Transverse colon (tissue), 4 donors: ENCODE measurements around the gene RAE1. TPM values are rescaled to one million over a fixed set of nuclear protein-coding genes. Genes with fewer than 3 reads are reported as not detected.

ENCODE experiments used
- DNase-seq: peaks from one replicate; pipeline ENCODE4 v3.0.0-alpha.2; 2019
- H3K27ac ChIP-seq, 4 donors: fragments of 200-600 bp; sonication (generic); 2 replicates each; pipeline ENCODE4 v1.5.1; 2016 to 2018; ENCODE audit warnings: inconsistent platforms in 4 of 4
- H3K27me3 ChIP-seq: fragments of 200-600 bp; sonication (generic); 2 replicates; pipeline ENCODE4 v1.5.1; 2017; ENCODE audit warnings: inconsistent platforms
- H3K36me3 ChIP-seq, 4 donors: fragments of 200-600 bp; sonication (generic); 2 replicates each; pipeline ENCODE4 v1.5.1; 2017 to 2019; ENCODE audit warnings: inconsistent platforms in 4 of 4
- H3K4me1 ChIP-seq, 4 donors: fragments of 200-600 bp; sonication (generic); 2 replicates each; pipeline ENCODE4 v1.5.1; 2017 to 2020; ENCODE audit warnings: inconsistent platforms in 4 of 4
- H3K4me3 ChIP-seq, 4 donors: fragments of 200-600 bp; sonication (generic); 1 replicate in 1 of 4; 2 replicates in 3 of 4; pipeline versions ENCODE4 v1.5.1 to v1.6.1; 2017 to 2019; ENCODE audit warnings: inconsistent platforms in 4 of 4
- H3K9me3 ChIP-seq, 2 donors: fragments of 200-600 bp; sonication (generic); 2 replicates each; pipeline ENCODE4 v1.5.1; 2017 to 2019; ENCODE audit warnings: inconsistent platforms in 2 of 2
- EP300 ChIP-seq: sonication (generic); formaldehyde crosslinking; IDR thresholded peaks from one replicate; pipeline ENCODE4 v1.6.1; 2017; ENCODE audit warnings: antibody characterized with exemption, low read depth
- POLR2A ChIP-seq: fragments of 450-650 bp; IDR thresholded peaks from one replicate; pipeline ENCODE4 v1.6.1; 2016; ENCODE audit warnings: antibody characterized with exemption, mild to moderate bottlenecking, moderate library complexity
- POLR2AphosphoS5 ChIP-seq, 3 donors: sonication (generic); formaldehyde crosslinking; IDR thresholded peaks; one replicate each; pipeline ENCODE4 v1.6.1; 2016; ENCODE audit warnings: antibody characterized with exemption in 3 of 3
- WGBS, 2 donors: methylation state at CpG; one replicate each; pipeline ENCODE4 v1.1.5; 2018; ENCODE audit warnings: low coverage in 1 of 2; 5-methylcytosine and 5-hydroxymethylcytosine counted together
- in situ Hi-C, 4 donors: fragments of 200-750 bp; cut with MboI; loops; one replicate each; pipeline versions ENCODE4 v1.15.0 to v1.15.1; 2017; ENCODE audit warnings: low sequenced_read_pairs in 3 of 4, low pct_ligation_motif_present in 1 of 4, low pct_unique_long_range_greater_than_20kb in 1 of 4
- intact Hi-C: fragments of 100-400 bp; cut with DNase I; formaldehyde crosslinking; loops from one replicate; pipeline ENCODE4 v1.15.1; 2023; ENCODE audit warnings: low total_unique reads
- total RNA-seq, 4 donors: library from RNA; depleted of rRNA; stranded (reverse); fragments of >200 nt; gene quantifications; one replicate each; pipeline ENCODE4 v1.1.0, GENCODE V29; 2016
- TF ChIP-seq, protein P1 (sequence below), 5 experiments: fragments of 200-600 bp in 3 of 5; fragments of 450-650 bp in 2 of 5; sonication (generic) in 3 of 5; IDR thresholded peaks; 1 replicate in 2 of 5; 2 replicates in 3 of 5; pipeline ENCODE4 v1.5.1; 2016 to 2017; ENCODE audit warnings: antibody characterized with exemption in 5 of 5, inconsistent platforms in 3 of 5, mild to moderate bottlenecking in 2 of 5, moderate library complexity in 1 of 5

Gene RAE1
- total RNA-seq, 4 donors from 2014 or later, result 5.6 to 29.9 (median 15.2) TPM

DNA sequence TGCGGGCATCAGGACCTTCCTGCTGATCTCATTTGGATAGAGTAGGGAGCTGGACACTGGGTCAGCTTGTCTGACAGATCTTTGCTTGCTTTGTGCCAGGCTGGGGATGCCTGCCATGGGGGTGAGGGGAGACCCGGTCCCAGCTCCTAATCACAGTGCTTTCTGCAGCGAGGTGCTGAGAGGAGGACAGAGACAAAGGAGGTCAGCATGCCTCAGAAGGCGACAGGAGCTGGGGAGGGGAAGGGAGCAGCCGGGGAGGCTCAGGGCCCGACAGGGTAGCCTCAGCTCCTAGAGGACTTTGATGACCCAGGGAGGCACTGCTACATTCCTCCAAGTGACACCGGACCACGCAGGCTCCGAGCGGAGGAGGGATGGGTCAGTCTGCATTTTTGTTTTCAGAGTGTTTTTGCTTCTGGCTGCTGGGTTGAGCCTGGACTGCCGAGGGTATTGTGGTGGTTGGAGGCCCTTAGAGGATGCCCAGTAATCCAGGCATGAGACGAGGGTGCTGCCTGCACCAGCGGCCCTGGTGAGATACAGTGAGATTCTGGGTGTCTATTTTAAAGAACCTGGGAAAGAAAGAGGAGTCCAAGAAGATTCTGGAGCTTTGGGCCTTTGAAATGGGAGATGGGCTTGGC is 48.0 kb downstream of the RAE1 start:
- Histone ChIP-seq H3K27me3 (no peaks in the 10 kb centered on the region), H3K9me3 (no peaks in the 10 kb centered on the region), H3K4me3 (peak overlapping the region in 1 of 4 donors; percentile 17), H3K4me1 (peaks cover 30 to 90% (median 54%) of the 10 kb centered on the region in 4 donors), H3K36me3 (peaks cover 0 to 8% (median 0%) of the 10 kb centered on the region in 4 donors), H3K27ac (peak overlapping the region; percentile 92 to 95 (median 93))
- no peak for DNase-seq
- WGBS, 2 donors, result 52% methylated on average over 13 of the region's 13 CpGs; no CpG with 5 or more reads in 1 of the 2 donors
- no peak for TF ChIP-seq EP300
- TF ChIP-seq POLR2A, result no peak
- TF ChIP-seq, protein P1, sequence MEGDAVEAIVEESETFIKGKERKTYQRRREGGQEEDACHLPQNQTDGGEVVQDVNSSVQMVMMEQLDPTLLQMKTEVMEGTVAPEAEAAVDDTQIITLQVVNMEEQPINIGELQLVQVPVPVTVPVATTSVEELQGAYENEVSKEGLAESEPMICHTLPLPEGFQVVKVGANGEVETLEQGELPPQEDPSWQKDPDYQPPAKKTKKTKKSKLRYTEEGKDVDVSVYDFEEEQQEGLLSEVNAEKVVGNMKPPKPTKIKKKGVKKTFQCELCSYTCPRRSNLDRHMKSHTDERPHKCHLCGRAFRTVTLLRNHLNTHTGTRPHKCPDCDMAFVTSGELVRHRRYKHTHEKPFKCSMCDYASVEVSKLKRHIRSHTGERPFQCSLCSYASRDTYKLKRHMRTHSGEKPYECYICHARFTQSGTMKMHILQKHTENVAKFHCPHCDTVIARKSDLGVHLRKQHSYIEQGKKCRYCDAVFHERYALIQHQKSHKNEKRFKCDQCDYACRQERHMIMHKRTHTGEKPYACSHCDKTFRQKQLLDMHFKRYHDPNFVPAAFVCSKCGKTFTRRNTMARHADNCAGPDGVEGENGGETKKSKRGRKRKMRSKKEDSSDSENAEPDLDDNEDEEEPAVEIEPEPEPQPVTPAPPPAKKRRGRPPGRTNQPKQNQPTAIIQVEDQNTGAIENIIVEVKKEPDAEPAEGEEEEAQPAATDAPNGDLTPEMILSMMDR (IDR thresholded peaks at IDR 0.05), result no peak
- TF ChIP-seq POLR2AphosphoS5 (IDR thresholded peaks at IDR 0.05), result no peak
- in situ Hi-C loops (loop anchor here in 2 of 4 donors (25.0 kb wide), 3 partner anchors 188 to 813 kb away; partner anchors contain the start of gene ZBP1 (in 1 of the 2)), intact Hi-C loops (loop anchor here (5.0 kb wide), 2 partner anchors 43 to 83 kb away; no protein-coding TSS in a partner anchor)

DNA sequence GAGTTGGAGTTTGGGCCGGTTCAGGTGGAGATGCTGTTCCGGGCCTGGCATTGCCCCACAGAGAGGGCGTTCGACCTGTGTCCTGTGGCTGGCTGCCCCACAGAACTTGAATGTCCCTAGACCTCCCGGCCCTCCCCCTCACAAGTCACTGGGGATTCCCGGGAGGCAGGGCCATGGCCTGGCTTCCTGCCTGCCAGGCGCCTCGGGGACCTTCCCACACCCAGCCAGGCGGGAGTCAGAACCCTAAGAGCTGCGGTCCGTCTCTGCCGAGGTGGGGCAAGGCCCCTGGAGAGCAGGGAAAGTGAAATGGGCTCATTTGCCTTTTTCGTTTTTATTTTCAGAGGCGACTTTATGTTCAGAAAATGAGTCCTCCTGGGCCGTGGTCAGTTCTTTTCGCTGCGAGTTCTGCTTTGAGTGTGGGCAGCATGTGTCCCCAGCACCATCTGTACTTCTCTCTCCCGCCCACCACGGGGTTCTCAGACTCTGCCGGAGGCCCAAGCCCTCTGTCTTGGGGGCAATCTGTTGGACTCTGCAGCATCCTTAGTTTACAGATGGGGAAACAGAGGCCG is 48.6 kb downstream of the RAE1 start:
- TF ChIP-seq, protein P1 (IDR thresholded peaks at IDR 0.05), result no peak
- no peak for TF ChIP-seq POLR2A
- no peak for TF ChIP-seq EP300
- TF ChIP-seq POLR2AphosphoS5 (IDR thresholded peaks at IDR 0.05), result peak in 1 of 3 donors; percentile 6
- Histone ChIP-seq H3K27me3 (no peaks in the 10 kb centered on the region), H3K4me3 (no peak overlapping the region), H3K36me3 (peaks cover 0 to 8% (median 0%) of the 10 kb centered on the region in 4 donors), H3K4me1 (peaks cover 34 to 83% (median 49%) of the 10 kb centered on the region in 4 donors), H3K27ac (peak overlapping the region; percentile 92 to 95 (median 93)), H3K9me3 (no peaks in the 10 kb centered on the region)
- WGBS, 2 donors, result 50% methylated on average over 21 of the region's 21 CpGs; no CpG with 5 or more reads in 1 of the 2 donors
- DNase-seq, result peak; percentile 55
- intact Hi-C loops (loop anchor here (5.0 kb wide), 2 partner anchors 43 to 83 kb away; no protein-coding TSS in a partner anchor), in situ Hi-C loops (loop anchor here in 2 of 4 donors (25.0 kb wide), 3 partner anchors 188 to 813 kb away; partner anchors contain the start of gene ZBP1 (in 1 of the 2))

DNA sequence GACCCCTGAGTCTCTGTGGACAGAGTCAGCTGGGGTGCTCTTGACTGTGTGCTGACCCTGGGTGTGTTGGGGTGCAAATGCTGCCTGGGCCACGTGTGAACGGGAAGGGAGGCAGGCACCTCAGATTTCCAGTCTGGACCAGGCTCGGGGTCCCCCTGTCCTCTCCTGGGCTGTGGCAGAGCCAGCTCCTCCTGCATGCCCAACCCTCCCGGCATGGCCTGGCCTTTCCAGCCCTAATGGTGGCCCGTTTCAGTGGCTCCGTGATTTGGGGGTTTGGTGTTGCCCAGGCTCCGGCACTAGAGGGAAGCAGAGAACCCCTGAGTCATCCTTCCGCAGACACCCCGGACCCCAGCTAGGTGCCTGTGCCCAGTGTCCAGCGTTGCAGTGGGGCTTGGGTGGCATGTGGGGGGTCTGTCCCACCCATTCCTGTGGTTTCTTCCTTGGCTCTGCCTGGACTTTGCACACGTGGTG is 49.2 kb downstream of the RAE1 start:
- intact Hi-C loops, result no loop called here
- H3K4me3 ChIP-seq, result no peak overlapping the region
- TF ChIP-seq, protein P1 (IDR thresholded peaks at IDR 0.05), result peak in 2 of 5 experiments; percentile 12
- TF ChIP-seq POLR2A (no peak), POLR2AphosphoS5 (IDR thresholded peaks at IDR 0.05) (no peak), EP300 (no peak)
- no peak for DNase-seq
- H3K27me3 ChIP-seq, result no peaks in the 10 kb centered on the region
- peaks cover 31 to 77% (median 44%) of the 10 kb centered on the region in 4 donors for H3K4me1 ChIP-seq
- H3K27ac ChIP-seq, result peak overlapping the region; percentile 92 to 95 (median 93)
- in situ Hi-C loops, result no loop called here
- peaks cover 0 to 8% (median 0%) of the 10 kb centered on the region in 4 donors for H3K36me3 ChIP-seq
- WGBS, 2 donors, result 20 to 61% methylated on average over 1 to 10 of the region's 11 CpGs
- H3K9me3 ChIP-seq, result no peaks in the 10 kb centered on the region
